Right atrium auricular region (tissue), 2 donors: Measurements from ENCODE around the gene LRG1. TPM values are rescaled to one million over a fixed set of nuclear protein-coding genes. Genes with fewer than 3 reads are reported as not detected.

Experiments
- DNase-seq: peaks from one replicate; pipeline ENCODE4 v3.0.0-alpha.2; 2019; ENCODE audit warnings: low spot score
- H3K27ac ChIP-seq, 2 donors: fragments of 200-600 bp; sonication (generic); 1 replicate in 1 of 2; 2 replicates in 1 of 2; pipeline ENCODE4 v1.5.1; 2016 to 2019
- H3K27me3 ChIP-seq, 2 donors: fragments of 200-600 bp; sonication (generic); one replicate each; pipeline versions ENCODE4 v1.5.1 to v1.6.0; 2017 to 2019
- H3K36me3 ChIP-seq: fragments of 200-600 bp; sonication (generic); one replicate; pipeline ENCODE4 v1.5.1; 2016
- H3K4me1 ChIP-seq, 2 donors: fragments of 200-600 bp; sonication (generic); one replicate each; pipeline versions ENCODE4 v1.5.1 to v1.6.0; 2017 to 2019
- H3K4me3 ChIP-seq, 2 donors: fragments of 200-600 bp; sonication (generic); 1 replicate in 1 of 2; 2 replicates in 1 of 2; pipeline ENCODE4 v1.5.1; 2017 to 2019; ENCODE audit warnings: mild to moderate bottlenecking in 1 of 2, moderate library complexity in 1 of 2
- H3K9me3 ChIP-seq, 2 donors: fragments of 200-600 bp; sonication (generic); one replicate each; pipeline ENCODE4 v1.5.1; 2019
- CTCF ChIP-seq, 2 donors: fragments of 200-600 bp; sonication (generic); IDR thresholded peaks; one replicate each; pipeline ENCODE4 v1.5.1; 2019; ENCODE audit warnings: antibody characterized with exemption in 2 of 2
- total RNA-seq, 2 donors: library from RNA; depleted of rRNA; stranded (reverse); fragments of >200 nt; gene quantifications; one replicate each; pipeline ENCODE4 v1.1.0, GENCODE V29; 2016

LRG1 gene
- total RNA-seq, 2 donors from 2014 or later, result 0.67 TPM; not detected in 1

GRCh38 chr19:4539169-4539692 is 605 bp downstream of the LRG1 start:
- Histone ChIP-seq H3K9me3 (peaks cover 5 to 8% of the 10 kb centered on the region in 2 donors), H3K4me1 (peaks cover 0 to 33% of the 10 kb centered on the region in 2 donors), H3K27me3 (no peaks in the 10 kb centered on the region), H3K27ac (no peak overlapping the region), H3K36me3 (no peaks in the 10 kb centered on the region), H3K4me3 (no peak overlapping the region)
- no peak for DNase-seq
- TF ChIP-seq CTCF (IDR thresholded peaks at IDR 0.05), result no peak

GRCh38 chr19:4538601-4538954 is 1.3 kb downstream of the LRG1 start:
- H3K4me1 ChIP-seq, result peaks cover 0 to 39% of the 10 kb centered on the region in 2 donors
- no peak for TF ChIP-seq CTCF (IDR thresholded peaks at IDR 0.05)
- H3K27me3 ChIP-seq, result no peaks in the 10 kb centered on the region
- H3K27ac ChIP-seq, result no peak overlapping the region
- H3K36me3 ChIP-seq, result no peaks in the 10 kb centered on the region
- DNase-seq, result no peak
- H3K4me3 ChIP-seq, result no peak overlapping the region
- peaks cover 5 to 8% of the 10 kb centered on the region in 2 donors for H3K9me3 ChIP-seq

GRCh38 chr19:4537953-4538600 is 1.8 kb downstream of the LRG1 start:
- Histone ChIP-seq H3K4me3 (no peak overlapping the region), H3K27ac (no peak overlapping the region), H3K27me3 (no peaks in the 10 kb centered on the region), H3K9me3 (peaks cover 5 to 8% of the 10 kb centered on the region in 2 donors), H3K36me3 (no peaks in the 10 kb centered on the region), H3K4me1 (peaks cover 0 to 39% of the 10 kb centered on the region in 2 donors)
- no peak for DNase-seq
- TF ChIP-seq CTCF (IDR thresholded peaks at IDR 0.05), result no peak

GRCh38 chr19:4536798-4537197 is 3.0 kb downstream of the LRG1 start:
- peak overlapping the region in 1 of 2 donors; percentile 35 for H3K27ac ChIP-seq
- H3K4me3 ChIP-seq, result no peak overlapping the region
- peaks cover 5 to 8% of the 10 kb centered on the region in 2 donors for H3K9me3 ChIP-seq
- no peaks in the 10 kb centered on the region for H3K27me3 ChIP-seq
- peaks cover 0 to 39% of the 10 kb centered on the region in 2 donors for H3K4me1 ChIP-seq
- DNase-seq, result no peak
- TF ChIP-seq CTCF (IDR thresholded peaks at IDR 0.05), result no peak
- H3K36me3 ChIP-seq, result no peaks in the 10 kb centered on the region

- Histone ChIP-seq H3K4me3 (peak within 1 kb of the TSS; percentile 41 to 48), H3K27ac (peak within 1 kb of the TSS; percentile 65 to 69), H3K36me3 (no peaks in the 10 kb centered on the region), H3K4me1 (peaks cover 0 to 39% of the 10 kb centered on the region in 2 donors), H3K27me3 (no peaks in the 10 kb centered on the region), H3K9me3 (no peaks in the 10 kb centered on the region)
- no peak for TF ChIP-seq CTCF (IDR thresholded peaks at IDR 0.05)
- peak; percentile 66 for DNase-seq
Measured at GRCh38 chr19:4534836-4535658, 4.8 kb downstream of the LRG1 start, which contains the start of gene PLIN5. Gene PLIN5, minus strand, starts transcription at chr19:4535224. Its CDS starts 1,150 bp downstream, at chr19:4534074.
